Ascending aorta (tissue), 2 donors: ENCODE measurements around the gene ARHGAP24. TPM values are rescaled to one million over a fixed set of nuclear protein-coding genes. Genes with fewer than 3 reads are reported as not detected.
A peak's percentile ranks its signal among the peaks of the same experiment; 100 is the strongest.

Experiments used
- DNase-seq, 2 donors: peaks; one replicate each; pipeline ENCODE4 v3.0.0-alpha.2; 2019; ENCODE audit warnings: low spot score in 2 of 2
- H3K27ac ChIP-seq, 2 donors: fragments of 200-600 bp; sonication (generic); one replicate each; pipeline ENCODE4 v1.5.1; 2016 to 2017; ENCODE audit warnings: mild to moderate bottlenecking in 1 of 2
- H3K27me3 ChIP-seq: fragments of 200-600 bp; sonication (generic); one replicate; pipeline ENCODE4 v1.5.1; 2017
- H3K36me3 ChIP-seq, 2 donors: fragments of 200-600 bp; sonication (generic); one replicate each; pipeline ENCODE4 v1.5.1; 2016
- H3K4me1 ChIP-seq, 2 donors: fragments of 200-600 bp; sonication (generic); one replicate each; pipeline ENCODE4 v1.5.1; 2016 to 2017; ENCODE audit warnings: mild to moderate bottlenecking in 1 of 2
- H3K4me3 ChIP-seq, 2 donors: fragments of 200-600 bp; sonication (generic); one replicate each; pipeline ENCODE4 v1.5.1; 2016 to 2017; ENCODE audit warnings: mild to moderate bottlenecking in 1 of 2
- H3K9me3 ChIP-seq, 2 donors: fragments of 200-600 bp; sonication (generic); one replicate each; pipeline ENCODE4 v1.5.1; 2016
- CTCF ChIP-seq, 3 experiments: fragments of 200-600 bp in 2 of 3; fragments of 450-650 bp in 1 of 3; sonication (generic) in 2 of 3; IDR thresholded peaks; one replicate each; pipeline ENCODE4 v1.5.1; 2016 to 2019; ENCODE audit warnings: antibody characterized with exemption in 3 of 3, mild to moderate bottlenecking in 1 of 3, moderate library complexity in 1 of 3
- intact Hi-C: fragments of 100-400 bp; cut with DNase I; formaldehyde crosslinking; loops from one replicate; pipeline ENCODE4 v1.15.1; 2023
- total RNA-seq: library from RNA; depleted of rRNA; stranded (reverse); fragments of >200 nt; gene quantifications from one replicate; pipeline ENCODE4 v1.1.0, GENCODE V29; 2016

ARHGAP24 gene
- total RNA-seq, 1 donor from 2014 or later, result 13.9 TPM

- Histone ChIP-seq H3K27me3 (no peaks in the 10 kb centered on the region), H3K27ac (no peak overlapping the region), H3K36me3 (no peaks in the 10 kb centered on the region), H3K9me3 (no peaks in the 10 kb centered on the region), H3K4me1 (peaks cover 3 to 16% of the 10 kb centered on the region in 2 donors), H3K4me3 (peak overlapping the region in 1 of 2 donors; percentile 41)
- DNase-seq, result no peak
- intact Hi-C loops, result no loop called here
- TF ChIP-seq CTCF (IDR thresholded peaks at IDR 0.05), result no peak
Observed at GRCh38 chr4:85928775-85929591, 454.0 kb downstream of the ARHGAP24 start.

- DNase-seq, result no peak
- TF ChIP-seq CTCF (IDR thresholded peaks at IDR 0.05), result no peak
- Histone ChIP-seq H3K27me3 (no peaks in the 10 kb centered on the region), H3K9me3 (no peaks in the 10 kb centered on the region), H3K36me3 (no peaks in the 10 kb centered on the region), H3K4me1 (peaks cover 3 to 16% of the 10 kb centered on the region in 2 donors), H3K27ac (no peak overlapping the region), H3K4me3 (peak overlapping the region in 1 of 2 donors; percentile 41)
- intact Hi-C loops, result no loop called here
Observed at GRCh38 chr4:85929961-85930665, 455.2 kb downstream of the ARHGAP24 start.

DNA sequence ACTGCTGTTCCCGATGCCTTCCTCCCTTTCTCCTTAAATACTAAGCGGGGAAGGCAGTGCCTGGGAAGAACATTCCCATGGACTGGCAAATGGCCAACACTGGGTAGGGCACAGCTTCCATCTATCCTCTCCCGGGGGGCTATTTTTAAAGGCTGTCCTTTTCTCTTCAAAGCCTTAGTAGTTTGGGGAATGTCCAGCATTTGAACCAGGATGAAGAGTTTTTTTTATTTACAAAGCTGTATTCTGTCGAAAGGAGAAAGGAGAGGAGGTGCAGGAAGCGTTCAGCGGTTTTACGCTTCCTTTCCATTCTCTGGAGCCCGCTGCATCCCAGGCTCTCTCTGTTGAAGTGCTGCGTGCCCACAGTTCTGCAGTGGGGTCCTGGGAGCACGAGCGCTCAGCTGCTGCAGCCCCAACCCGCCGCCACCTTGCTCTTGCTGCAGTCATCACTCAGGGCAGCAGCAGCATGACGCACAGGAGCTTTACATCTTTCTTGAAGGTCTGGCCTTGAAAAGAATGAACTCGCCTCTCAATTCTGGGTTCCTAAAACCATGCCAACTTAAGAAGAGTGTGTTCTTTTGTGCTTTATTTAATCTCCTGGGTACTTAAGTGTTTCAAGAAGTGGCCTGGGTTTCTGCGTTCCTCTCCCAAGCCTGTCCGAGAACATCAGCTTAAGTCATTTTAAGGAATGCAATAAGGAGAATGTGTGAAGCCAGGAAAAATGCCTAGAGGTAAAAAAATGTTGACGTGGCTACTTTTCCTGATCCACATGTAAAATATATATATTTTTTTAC is 457.7 kb downstream of the ARHGAP24 start:
- no peak for DNase-seq
- no peaks in the 10 kb centered on the region for H3K27me3 ChIP-seq
- no peak for TF ChIP-seq CTCF (IDR thresholded peaks at IDR 0.05)
- intact Hi-C loops, result no loop called here
- no peaks in the 10 kb centered on the region for H3K9me3 ChIP-seq
- H3K36me3 ChIP-seq, result no peaks in the 10 kb centered on the region
- peak overlapping the region in 1 of 2 donors; percentile 42 for H3K27ac ChIP-seq
- peaks cover 3 to 16% of the 10 kb centered on the region in 2 donors for H3K4me1 ChIP-seq
- peak overlapping the region in 1 of 2 donors; percentile 44 for H3K4me3 ChIP-seq

DNA sequence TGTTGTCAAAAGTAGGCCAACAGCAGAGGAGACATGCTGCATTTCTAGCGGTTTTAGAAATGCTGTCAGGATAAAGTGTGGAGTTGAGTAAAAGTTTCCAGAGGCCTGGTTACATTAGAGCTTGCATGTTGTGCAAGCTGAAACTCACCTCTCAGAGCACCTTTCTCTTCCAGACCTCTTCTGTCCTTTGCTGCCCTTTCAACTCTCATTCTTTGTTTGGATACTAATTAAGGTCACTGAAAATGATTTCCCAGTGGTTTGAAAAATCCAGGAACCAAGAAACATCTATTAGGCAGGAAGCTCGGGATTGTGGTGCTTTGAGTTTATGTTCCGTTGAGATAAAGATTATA is 458.3 kb downstream of the ARHGAP24 start:
- Histone ChIP-seq H3K4me1 (peaks cover 3 to 16% of the 10 kb centered on the region in 2 donors), H3K4me3 (peak overlapping the region in 1 of 2 donors; percentile 44), H3K36me3 (no peaks in the 10 kb centered on the region), H3K27me3 (no peaks in the 10 kb centered on the region), H3K27ac (peak overlapping the region in 1 of 2 donors; percentile 42), H3K9me3 (no peaks in the 10 kb centered on the region)
- intact Hi-C loops, result no loop called here
- TF ChIP-seq CTCF (IDR thresholded peaks at IDR 0.05), result no peak
- no peak for DNase-seq

- Histone ChIP-seq H3K27ac (no peak overlapping the region), H3K36me3 (no peaks in the 10 kb centered on the region), H3K9me3 (no peaks in the 10 kb centered on the region), H3K4me1 (peaks cover 0 to 2% of the 10 kb centered on the region in 2 donors), H3K4me3 (no peak overlapping the region), H3K27me3 (no peaks in the 10 kb centered on the region)
- no peak for DNase-seq
- TF ChIP-seq CTCF (IDR thresholded peaks at IDR 0.05), result no peak
- intact Hi-C loops, result no loop called here
Observed at GRCh38 chr4:85937507-85937906, 462.6 kb downstream of the ARHGAP24 start.
